DOHH2 (cell line): Measurements from ENCODE around the gene CLRN3.

ENCODE experiments used
- CTCF ChIP-seq: fragments of 200-600 bp; sonication (generic); IDR thresholded peaks from one replicate; pipeline ENCODE4 v1.5.1; 2014; ENCODE audit warnings: antibody characterized with exemption, mild to moderate bottlenecking, low read depth, low read length; ENCODE audit not compliant: poor library complexity, severe bottlenecking
- EZH2phosphoT487 ChIP-seq: fragments of 200-600 bp; sonication (generic); IDR thresholded peaks from 2 replicates; pipeline ENCODE4 v1.6.1; 2017; ENCODE audit warnings: borderline replicate concordance, mild to moderate bottlenecking, antibody characterized with exemption, low read length, moderate library complexity, mixed read lengths

GRCh38 chr10:127896590-127896989 is 3.8 kb upstream of the CLRN3 start:
- no peak for TF ChIP-seq CTCF
- no peak for TF ChIP-seq EZH2phosphoT487
